GM23338 (cell line): ENCODE results near the gene SERINC1. TPM values are rescaled to one million over a fixed set of nuclear protein-coding genes. Genes with fewer than 3 reads are reported as not detected.

Experiments used
- ATAC-seq: fragments of 200-7000 bp; cut with Tn5 transposase; 3 replicates; pipeline ENCODE4 v1.9.1; 2020
- DNase-seq: peaks from one replicate; pipeline ENCODE4 v3.0.0-alpha.2; 2015; ENCODE audit warnings: low spot score
- H2AFZ ChIP-seq: fragments of 200-600 bp; sonication (generic); 2 replicates; pipeline ENCODE4 v1.8.0; 2016; ENCODE audit warnings: antibody characterized with exemption, mild to moderate bottlenecking, moderate library complexity
- H3F3A ChIP-seq: fragments of 200-600 bp; sonication (generic); replicated peaks from 2 replicates; pipeline ENCODE4 v1.8.0; 2017; ENCODE audit warnings: antibody characterized with exemption, mixed run types, low read depth
- H3K27ac ChIP-seq: fragments of 200-600 bp; sonication (generic); 2 replicates; pipeline ENCODE4 v1.6.1; 2016; ENCODE audit warnings: low read depth
- H3K27me3 ChIP-seq: fragments of 200-600 bp; sonication (generic); 2 replicates; pipeline ENCODE4 v1.8.0; 2016; ENCODE audit warnings: mild to moderate bottlenecking, mixed run types, moderate library complexity; ENCODE audit not compliant: insufficient read depth
- H3K36me3 ChIP-seq: fragments of 200-600 bp; sonication (generic); 2 replicates; pipeline ENCODE4 v1.8.0; 2016; ENCODE audit warnings: mild to moderate bottlenecking; ENCODE audit not compliant: insufficient read depth
- H3K4me1 ChIP-seq: fragments of 200-600 bp; sonication (generic); 2 replicates; pipeline ENCODE4 v1.8.0; 2016; ENCODE audit warnings: mild to moderate bottlenecking, moderate library complexity; ENCODE audit not compliant: insufficient read depth
- H3K4me2 ChIP-seq: fragments of 200-600 bp; sonication (generic); 2 replicates; pipeline ENCODE4 v1.7.1; 2017; ENCODE audit warnings: mixed run types
- H3K4me3 ChIP-seq: fragments of 200-600 bp; sonication (generic); 2 replicates; pipeline ENCODE4 v1.6.1; 2016; ENCODE audit warnings: mixed run types
- H3K79me2 ChIP-seq: fragments of 200-600 bp; sonication (generic); replicated peaks from 2 replicates; pipeline ENCODE4 v1.8.0; 2017; ENCODE audit warnings: mild to moderate bottlenecking; ENCODE audit not compliant: insufficient read depth
- H3K9me2 ChIP-seq: fragments of 200-600 bp; sonication (generic); 2 replicates; pipeline ENCODE4 v1.8.0; 2017; ENCODE audit not compliant: insufficient read depth
- H4K20me1 ChIP-seq: fragments of 200-600 bp; sonication (generic); replicated peaks from 2 replicates; pipeline ENCODE4 v1.8.0; 2017; ENCODE audit warnings: mild to moderate bottlenecking; ENCODE audit not compliant: insufficient read depth
- H3K27ac Mint-ChIP-seq: 2 replicates; pipeline ENCODE4 v1.8.0; 2020; ENCODE audit warnings: inconsistent platforms, mild to moderate bottlenecking, moderate library complexity, mixed read lengths
- H3K27me3 Mint-ChIP-seq: 3 replicates; pipeline ENCODE4 v1.8.0; 2022; ENCODE audit warnings: low read depth, mild to moderate bottlenecking, moderate library complexity, mixed read lengths, inconsistent platforms; ENCODE audit not compliant: insufficient read depth, poor library complexity
- H3K36me3 Mint-ChIP-seq: 3 replicates; pipeline ENCODE4 v1.8.0; 2021; ENCODE audit warnings: low read depth, mild to moderate bottlenecking, inconsistent platforms, moderate library complexity, mixed read lengths
- H3K4me1 Mint-ChIP-seq: 3 replicates; pipeline ENCODE4 v1.8.0; 2020; ENCODE audit warnings: mild to moderate bottlenecking, inconsistent platforms, mixed read lengths
- H3K4me3 Mint-ChIP-seq: 3 replicates; pipeline ENCODE4 v1.8.0; 2021; ENCODE audit warnings: moderate library complexity, mild to moderate bottlenecking, inconsistent platforms, mixed read lengths
- H3K9me3 Mint-ChIP-seq: 3 replicates; pipeline ENCODE4 v1.8.0; 2020; ENCODE audit warnings: moderate library complexity, mild to moderate bottlenecking, inconsistent platforms, mixed read lengths
- CREB1 ChIP-seq: fragments of 250-450 bp; sonication (Bioruptor Pico); IDR thresholded peaks from 2 replicates; pipeline ENCODE4 v1.5.0; 2020; ENCODE audit warnings: low read depth, mild to moderate bottlenecking, moderate library complexity
- CTCF ChIP-seq, 2 experiments: fragments of 200-600 bp in 1 of 2; sonication (generic) in 1 of 2; conservative IDR thresholded peaks; 2 replicates each; pipeline versions ENCODE4 v1.5.1 to v1.6.1; 2016 to 2017; ENCODE audit warnings: antibody characterized with exemption in 2 of 2, low read depth in 2 of 2, mild to moderate bottlenecking in 2 of 2, moderate library complexity in 1 of 2
- ETS1 ChIP-seq: IDR thresholded peaks from 2 replicates; pipeline ENCODE4 v1.6.1; 2016; ENCODE audit warnings: antibody characterized with exemption
- EZH2 ChIP-seq: fragments of 200-600 bp; sonication (generic); IDR thresholded peaks from one replicate; pipeline ENCODE4 v1.8.0; 2017; ENCODE audit warnings: antibody characterized with exemption, mild to moderate bottlenecking, low read depth; ENCODE audit not compliant: unreplicated experiment
- EZH2phosphoT487 ChIP-seq: fragments of 200-600 bp; sonication (generic); IDR thresholded peaks from one replicate; pipeline ENCODE4 v1.8.1; 2018; ENCODE audit warnings: antibody characterized with exemption; ENCODE audit not compliant: unreplicated experiment
- JUNB ChIP-seq: IDR thresholded peaks from one replicate; pipeline ENCODE4 v1.6.1; 2016; ENCODE audit warnings: antibody characterized with exemption; ENCODE audit not compliant: unreplicated experiment
- POLR2AphosphoS5 ChIP-seq: IDR thresholded peaks from 2 replicates; pipeline ENCODE4 v1.6.1; 2016; ENCODE audit warnings: antibody characterized with exemption, low read depth
- STAT1 ChIP-seq: IDR thresholded peaks from one replicate; pipeline ENCODE4 v1.6.1; 2016; ENCODE audit warnings: antibody characterized with exemption; ENCODE audit not compliant: unreplicated experiment
- ZNF331 ChIP-seq: fragments of 250-450 bp; sonication (Bioruptor Pico); IDR thresholded peaks from 2 replicates; pipeline ENCODE4 v1.5.0; 2020; ENCODE audit warnings: low read depth, mild to moderate bottlenecking, moderate library complexity
- polyA plus RNA-seq: library from polyadenylated mRNA; unstranded; fragments of >200 nt; fragmentation: Nextera tagmentation; extraction: Ambion mirVana; gene quantifications from 2 replicates; pipeline ENCODE4 v1.2.1, GENCODE V29; 2016
- total RNA-seq: library from RNA; depleted of rRNA; stranded (reverse); fragments of >200 nt; shearing (Covaris generic); gene quantifications from 2 replicates; pipeline ENCODE4 v1.2.3, GENCODE V29; 2014

Gene SERINC1
- total and polyA plus RNA-seq, 2 experiments from 2014 or later, result 17.6 to 43.0 TPM

- TF ChIP-seq ETS1 (no peak), EZH2 (no peak)
Observed at GRCh38 chr6:122399348-122400120, 72.1 kb downstream of the SERINC1 start, which contains the start of gene HSF2 (continued).

- Mint-ChIP-seq H3K36me3 (no peaks in the 10 kb centered on the region), H3K27ac (no peak overlapping the region), H3K9me3 (no peaks in the 10 kb centered on the region), H3K4me1 (peaks cover 5% of the 10 kb centered on the region; the same call in 2 of the 3 replicates), H3K4me3 (peak overlapping the region; percentile 97), H3K27me3 (peaks cover 47% of the 10 kb centered on the region)
- no peaks in the 10 kb centered on the region for H3K4me1 ChIP-seq
- peak overlapping the region; percentile 69; the same call in 1 of the 2 replicates for H3K4me2 ChIP-seq
- no peaks in the 10 kb centered on the region for H3K36me3 ChIP-seq
- 0 out of 2 replicates have a peak, but pooled peaks cover under 1% of the 10 kb centered on the region for H3F3A ChIP-seq
- no peak overlapping the region for H3K27ac ChIP-seq
- H3K27me3 ChIP-seq, result peaks cover 75% of the 10 kb centered on the region
- no peak for ATAC-seq
- H3K9me2 ChIP-seq, result no peaks in the 10 kb centered on the region
- H4K20me1 ChIP-seq, result peaks cover 38% of the 10 kb centered on the region
- H3K79me2 ChIP-seq, result peaks cover 38% of the 10 kb centered on the region
- no peak for DNase-seq
- TF ChIP-seq POLR2AphosphoS5 (no peak), STAT1 (no peak), ZNF331 (CRISPR knock-in tag) (no peak), CREB1 (CRISPR knock-in tag) (no peak), CTCF (conservative IDR thresholded peaks at IDR 0.05; ENCODE audit: low read depth in 2 of 2) (0 out of 4 replicates have a peak, but pooled peaks of 1 of the 2 experiments have one; percentile 23)
- H2AFZ ChIP-seq, result peak overlapping the region; percentile 93
- peak overlapping the region; percentile 44 for H3K4me3 ChIP-seq
Observed at GRCh38 chr6:122399055-122399347, 72.6 kb downstream of the SERINC1 start.

- Histone ChIP-seq H3K4me1 (peaks cover 8% of the 10 kb centered on the region; the same call in 1 of the 2 replicates), H2AFZ (no peak overlapping the region), H3K4me3 (no peak overlapping the region), H3K27me3 (peaks cover 100% of the 10 kb centered on the region), H3K4me2 (no peak overlapping the region), H3F3A (0 out of 2 replicates have a peak, but pooled peaks cover 5% of the 10 kb centered on the region), H3K36me3 (no peaks in the 10 kb centered on the region), H3K27ac (no peak overlapping the region), H3K9me2 (no peaks in the 10 kb centered on the region), H3K79me2 (no peaks in the 10 kb centered on the region), H4K20me1 (peaks cover 30% of the 10 kb centered on the region)
- peaks cover 2% of the 10 kb centered on the region; the same call in 2 of the 3 replicates for H3K4me1 Mint-ChIP-seq
- peaks cover 84% of the 10 kb centered on the region for H3K27me3 Mint-ChIP-seq
- no peaks in the 10 kb centered on the region; the same call in 2 of the 3 replicates for H3K9me3 Mint-ChIP-seq
- no peak for ATAC-seq
- no peak overlapping the region for H3K4me3 Mint-ChIP-seq
- H3K27ac Mint-ChIP-seq, result no peak overlapping the region
- H3K36me3 Mint-ChIP-seq, result no peaks in the 10 kb centered on the region
- no peak for DNase-seq
- no peak for TF ChIP-seq STAT1
- no peak for TF ChIP-seq JUNB
- TF ChIP-seq POLR2AphosphoS5, result no peak
- TF ChIP-seq ETS1, result no peak
- no peak for TF ChIP-seq EZH2phosphoT487
Observed at GRCh38 chr6:122394016-122394415, 77.6 kb downstream of the SERINC1 start.
